ENCODE measurements around the gene KAZN. TPM values are rescaled to one million over a fixed set of nuclear protein-coding genes. Genes with fewer than 3 reads are reported as not detected.

The KAZN gene
- total RNA-seq, 4 donors from 2014 or later = 0.77 to 12.3 (median 4.9) TPM

GRCh38 chr1:14906665-14907064 lies 308.2 kb downstream of the KAZN start:
- Histone ChIP-seq H3K4me3 (no peak overlapping the region), H3K4me1 (no peaks in the 10 kb centered on the region), H3K9me3 (no peaks in the 10 kb centered on the region), H3K27me3 (no peaks in the 10 kb centered on the region), H3K27ac (no peak overlapping the region), H3K36me3 (no peaks in the 10 kb centered on the region)
- no peak for DNase-seq
- no peak for TF ChIP-seq POLR2A (IDR thresholded peaks at IDR 0.05)
- no peak for TF ChIP-seq CTCF (IDR thresholded peaks at IDR 0.05)
- intact Hi-C loops (cut with DNase I; ENCODE audit: low total_unique reads) = no loop called here

- intact Hi-C loops (cut with DNase I; ENCODE audit: low total_unique reads) = no loop called here
These were observed 308.9 kb downstream of the KAZN start for GRCh38 chr1:14907416-14907815.

GRCh38 chr1:14909273-14909672 lies 310.8 kb downstream of the KAZN start:
- no peaks in the 10 kb centered on the region for H3K4me1 ChIP-seq
- H3K27ac ChIP-seq = no peak overlapping the region
- no peak for TF ChIP-seq POLR2A (IDR thresholded peaks at IDR 0.05)
- TF ChIP-seq CTCF (IDR thresholded peaks at IDR 0.05) = no peak
- H3K36me3 ChIP-seq = no peaks in the 10 kb centered on the region
- intact Hi-C loops (cut with DNase I; ENCODE audit: low total_unique reads) = no loop called here
- no peak for DNase-seq
- H3K27me3 ChIP-seq = no peaks in the 10 kb centered on the region
- no peak overlapping the region for H3K4me3 ChIP-seq
- no peaks in the 10 kb centered on the region for H3K9me3 ChIP-seq

More at GRCh38 chr1:14907416-14907815, 308.9 kb downstream of the KAZN start:
- no peaks in the 10 kb centered on the region for H3K9me3 ChIP-seq
- H3K4me3 ChIP-seq = no peak overlapping the region
- no peak for DNase-seq
- no peak for TF ChIP-seq POLR2A (IDR thresholded peaks at IDR 0.05)
- TF ChIP-seq CTCF (IDR thresholded peaks at IDR 0.05) = no peak
- H3K4me1 ChIP-seq = no peaks in the 10 kb centered on the region
- H3K36me3 ChIP-seq = no peaks in the 10 kb centered on the region
- no peaks in the 10 kb centered on the region for H3K27me3 ChIP-seq
- no peak overlapping the region for H3K27ac ChIP-seq

- Histone ChIP-seq H3K27ac (no peak overlapping the region), H3K9me3 (no peaks in the 10 kb centered on the region), H3K27me3 (no peaks in the 10 kb centered on the region), H3K4me1 (no peaks in the 10 kb centered on the region), H3K36me3 (no peaks in the 10 kb centered on the region), H3K4me3 (no peak overlapping the region)
- DNase-seq = no peak
- intact Hi-C loops (cut with DNase I; ENCODE audit: low total_unique reads) = no loop called here
- no peak for TF ChIP-seq CTCF (IDR thresholded peaks at IDR 0.05)
- TF ChIP-seq POLR2A (IDR thresholded peaks at IDR 0.05) = no peak
These were observed 311.5 kb downstream of the KAZN start for GRCh38 chr1:14909920-14910460.

GRCh38 chr1:14910984-14911721 lies 312.7 kb downstream of the KAZN start:
- intact Hi-C loops (cut with DNase I; ENCODE audit: low total_unique reads) = no loop called here

More at GRCh38 chr1:14910984-14911721, 312.7 kb downstream of the KAZN start:
- TF ChIP-seq CTCF (IDR thresholded peaks at IDR 0.05) (no peak), POLR2A (IDR thresholded peaks at IDR 0.05) (no peak)
- no peaks in the 10 kb centered on the region for H3K36me3 ChIP-seq
- H3K4me3 ChIP-seq = no peak overlapping the region
- no peaks in the 10 kb centered on the region for H3K4me1 ChIP-seq
- DNase-seq = no peak
- H3K9me3 ChIP-seq = no peaks in the 10 kb centered on the region
- H3K27me3 ChIP-seq = no peaks in the 10 kb centered on the region
- H3K27ac ChIP-seq = no peak overlapping the region
